Smooth muscle cell (in vitro differentiated cells): ENCODE measurements around the gene ARHGAP40. TPM values are rescaled to one million over a fixed set of nuclear protein-coding genes. Genes with fewer than 3 reads are reported as not detected.

Experiments used
- DNase-seq: peaks from one replicate; lab custom pipeline; 2025; ENCODE audit not compliant: unreplicated experiment; lab: John Stamatoyannopoulos, UW
- H2AFZ ChIP-seq: fragments of 200-600 bp; sonication (generic); 2 replicates; pipeline ENCODE4 v1.6.0; 2016; ENCODE audit warnings: antibody characterized with exemption, low read depth, mild to moderate bottlenecking
- H3F3A ChIP-seq: fragments of 200-600 bp; sonication (generic); 2 replicates; pipeline ENCODE4 v1.6.0; 2017; ENCODE audit warnings: antibody characterized with exemption, low read depth
- H3K27ac ChIP-seq: fragments of 200-600 bp; sonication (generic); 2 replicates; pipeline ENCODE4 v1.5.1; 2016; ENCODE audit warnings: low read depth, mild to moderate bottlenecking
- H3K27me3 ChIP-seq: fragments of 200-600 bp; sonication (generic); 2 replicates; pipeline ENCODE4 v1.6.1; 2016; ENCODE audit warnings: low read depth, mild to moderate bottlenecking
- H3K36me3 ChIP-seq: fragments of 200-600 bp; sonication (generic); 2 replicates; pipeline ENCODE4 v1.5.1; 2016; ENCODE audit warnings: low read depth
- H3K4me1 ChIP-seq: fragments of 200-600 bp; sonication (generic); 2 replicates; pipeline ENCODE4 v1.5.1; 2016; ENCODE audit warnings: low read depth
- H3K4me2 ChIP-seq: fragments of 200-600 bp; sonication (generic); 2 replicates; pipeline ENCODE4 v1.6.0; 2016; ENCODE audit warnings: mild to moderate bottlenecking
- H3K4me3 ChIP-seq: fragments of 200-600 bp; sonication (generic); 2 replicates; pipeline ENCODE4 v1.5.1; 2016; ENCODE audit warnings: mild to moderate bottlenecking
- H3K79me2 ChIP-seq: fragments of 200-600 bp; sonication (generic); 2 replicates; pipeline ENCODE4 v1.6.0; 2016; ENCODE audit warnings: low read depth, mild to moderate bottlenecking
- H3K9ac ChIP-seq: fragments of 200-600 bp; sonication (generic); 2 replicates; pipeline ENCODE4 v1.6.0; 2016; ENCODE audit warnings: low read depth
- H3K9me3 ChIP-seq: fragments of 200-600 bp; sonication (generic); replicated peaks from 2 replicates; pipeline ENCODE4 v1.5.1; 2016; ENCODE audit warnings: low read depth
- H4K20me1 ChIP-seq: fragments of 200-600 bp; sonication (generic); 2 replicates; pipeline ENCODE4 v1.6.0; 2016; ENCODE audit warnings: low read depth
- WGBS: methylation state at CpG from one replicate; pipeline ENCODE4 v1.1.7; 2016; ENCODE audit warnings: low lambda C conversion rate; 5-methylcytosine and 5-hydroxymethylcytosine counted together
- polyA plus RNA-seq: library from polyadenylated mRNA; unstranded; fragments of >200 nt; fragmentation: Nextera tagmentation; extraction: Ambion mirVana; gene quantifications from 2 replicates; pipeline ENCODE4 v1.2.1, GENCODE V29; 2016
- total RNA-seq: library from RNA; depleted of rRNA; stranded (reverse); fragments of >200 nt; gene quantifications from 2 replicates; pipeline ENCODE4 v1.2.3, GENCODE V29; 2014
- TF ChIP-seq, protein P1 (sequence below): fragments of 200-600 bp; sonication (generic); IDR thresholded peaks from 2 replicates; pipeline ENCODE4 v1.5.1; 2017; ENCODE audit warnings: borderline replicate concordance, mild to moderate bottlenecking, antibody characterized with exemption; ENCODE audit not compliant: insufficient read depth, poor library complexity, severe bottlenecking

The ARHGAP40 gene
- total and polyA plus RNA-seq, 2 experiments from 2014 or later = 0.22 TPM; not detected in 1

DNA sequence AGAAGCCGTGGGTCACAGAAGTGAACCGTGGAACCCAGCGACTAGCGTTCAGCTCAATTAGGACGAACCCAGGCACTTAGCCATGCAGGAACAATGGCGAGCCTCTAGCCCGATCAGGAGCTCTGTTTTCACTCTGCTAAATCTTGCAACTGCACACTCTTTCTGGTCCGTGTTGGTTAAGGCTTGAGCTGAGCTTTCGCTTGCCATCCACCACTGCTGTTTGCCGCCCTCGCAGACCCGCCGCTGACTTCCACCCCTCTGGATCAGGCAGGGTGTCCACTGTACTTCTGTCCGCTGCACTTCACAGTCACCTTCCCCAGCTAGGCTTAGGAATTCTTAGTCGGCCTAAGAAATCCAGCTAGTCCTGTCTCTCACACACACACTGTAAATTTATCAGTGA, 96.9 kb downstream of the ARHGAP40 start:
- no peaks in the 10 kb centered on the region for H4K20me1 ChIP-seq
- no peak overlapping the region for H3K27ac ChIP-seq
- H3K4me3 ChIP-seq = no peak overlapping the region
- no peaks in the 10 kb centered on the region for H3K9me3 ChIP-seq
- H3K4me2 ChIP-seq = no peak overlapping the region
- 88% methylated on average over 15 of the region's 15 CpGs for WGBS
- H3K9ac ChIP-seq = no peak overlapping the region
- H3K36me3 ChIP-seq = no peaks in the 10 kb centered on the region
- peaks cover 62% of the 10 kb centered on the region for H3K27me3 ChIP-seq
- TF ChIP-seq, protein P1, sequence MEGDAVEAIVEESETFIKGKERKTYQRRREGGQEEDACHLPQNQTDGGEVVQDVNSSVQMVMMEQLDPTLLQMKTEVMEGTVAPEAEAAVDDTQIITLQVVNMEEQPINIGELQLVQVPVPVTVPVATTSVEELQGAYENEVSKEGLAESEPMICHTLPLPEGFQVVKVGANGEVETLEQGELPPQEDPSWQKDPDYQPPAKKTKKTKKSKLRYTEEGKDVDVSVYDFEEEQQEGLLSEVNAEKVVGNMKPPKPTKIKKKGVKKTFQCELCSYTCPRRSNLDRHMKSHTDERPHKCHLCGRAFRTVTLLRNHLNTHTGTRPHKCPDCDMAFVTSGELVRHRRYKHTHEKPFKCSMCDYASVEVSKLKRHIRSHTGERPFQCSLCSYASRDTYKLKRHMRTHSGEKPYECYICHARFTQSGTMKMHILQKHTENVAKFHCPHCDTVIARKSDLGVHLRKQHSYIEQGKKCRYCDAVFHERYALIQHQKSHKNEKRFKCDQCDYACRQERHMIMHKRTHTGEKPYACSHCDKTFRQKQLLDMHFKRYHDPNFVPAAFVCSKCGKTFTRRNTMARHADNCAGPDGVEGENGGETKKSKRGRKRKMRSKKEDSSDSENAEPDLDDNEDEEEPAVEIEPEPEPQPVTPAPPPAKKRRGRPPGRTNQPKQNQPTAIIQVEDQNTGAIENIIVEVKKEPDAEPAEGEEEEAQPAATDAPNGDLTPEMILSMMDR = no peak
- H3K4me1 ChIP-seq = no peaks in the 10 kb centered on the region
- H2AFZ ChIP-seq = no peak overlapping the region
- no peaks in the 10 kb centered on the region for H3F3A ChIP-seq
- DNase-seq = no peak
- H3K79me2 ChIP-seq = no peaks in the 10 kb centered on the region

- no peaks in the 10 kb centered on the region for H3K36me3 ChIP-seq
- H3K4me3 ChIP-seq = no peak overlapping the region
- DNase-seq = no peak
- no peaks in the 10 kb centered on the region for H3K9me3 ChIP-seq
- H3K4me1 ChIP-seq = no peaks in the 10 kb centered on the region
- H3K79me2 ChIP-seq = no peaks in the 10 kb centered on the region
- no peak overlapping the region for H2AFZ ChIP-seq
- TF ChIP-seq, protein P1 = no peak
- H3F3A ChIP-seq = no peaks in the 10 kb centered on the region
- WGBS = 71% methylated on average over 4 of the region's 4 CpGs
- H3K27ac ChIP-seq = no peak overlapping the region
- H3K4me2 ChIP-seq = no peak overlapping the region
- H3K27me3 ChIP-seq = peaks cover 70% of the 10 kb centered on the region
- H4K20me1 ChIP-seq = no peaks in the 10 kb centered on the region
- no peak overlapping the region for H3K9ac ChIP-seq
Observed at GRCh38 chr20:38700141-38700540, 98.5 kb downstream of the ARHGAP40 start.

Other genes starting within 250 kb of the ARHGAP40 start
- gene SNHG17, start 166.5 kb upstream of the ARHGAP40 start, total RNA-seq = 5.5 and 6.7 TPM in 2 replicates
- gene SNHG17, start 166.5 kb upstream of the ARHGAP40 start, polyA plus RNA-seq = 19.6 and 26.4 TPM in 2 replicates
- gene RALGAPB, start 129.0 kb upstream of the ARHGAP40 start, total RNA-seq = 33.3 and 43.2 TPM in 2 replicates
- 8.9 and 11.4 TPM in 2 replicates for gene RALGAPB, start 129.0 kb upstream of the ARHGAP40 start, polyA plus RNA-seq
- gene ADIG, start 20.6 kb upstream of the ARHGAP40 start, total RNA-seq = not detected in 2 replicates
- gene ADIG, start 20.6 kb upstream of the ARHGAP40 start, polyA plus RNA-seq = not detected in 2 replicates
- not detected in 2 replicates for gene SLC32A1, start 122.7 kb downstream of the ARHGAP40 start, total RNA-seq
- not detected in 2 replicates for gene SLC32A1, start 122.7 kb downstream of the ARHGAP40 start, polyA plus RNA-seq
- 7.1 and 9.8 TPM in 2 replicates for gene ACTR5, start 146.7 kb downstream of the ARHGAP40 start, total RNA-seq
- 6.4 and 6.9 TPM in 2 replicates for gene ACTR5, start 146.7 kb downstream of the ARHGAP40 start, polyA plus RNA-seq
- not detected in 2 replicates for gene PPP1R16B, start 203.9 kb downstream of the ARHGAP40 start, total RNA-seq
- gene PPP1R16B, start 203.9 kb downstream of the ARHGAP40 start, polyA plus RNA-seq = not detected in 2 replicates